Measurements from ENCODE around the gene MYBL2.
A peak's percentile ranks its signal among the peaks of the same experiment; 100 is the strongest.

Gene MYBL2

DNA sequence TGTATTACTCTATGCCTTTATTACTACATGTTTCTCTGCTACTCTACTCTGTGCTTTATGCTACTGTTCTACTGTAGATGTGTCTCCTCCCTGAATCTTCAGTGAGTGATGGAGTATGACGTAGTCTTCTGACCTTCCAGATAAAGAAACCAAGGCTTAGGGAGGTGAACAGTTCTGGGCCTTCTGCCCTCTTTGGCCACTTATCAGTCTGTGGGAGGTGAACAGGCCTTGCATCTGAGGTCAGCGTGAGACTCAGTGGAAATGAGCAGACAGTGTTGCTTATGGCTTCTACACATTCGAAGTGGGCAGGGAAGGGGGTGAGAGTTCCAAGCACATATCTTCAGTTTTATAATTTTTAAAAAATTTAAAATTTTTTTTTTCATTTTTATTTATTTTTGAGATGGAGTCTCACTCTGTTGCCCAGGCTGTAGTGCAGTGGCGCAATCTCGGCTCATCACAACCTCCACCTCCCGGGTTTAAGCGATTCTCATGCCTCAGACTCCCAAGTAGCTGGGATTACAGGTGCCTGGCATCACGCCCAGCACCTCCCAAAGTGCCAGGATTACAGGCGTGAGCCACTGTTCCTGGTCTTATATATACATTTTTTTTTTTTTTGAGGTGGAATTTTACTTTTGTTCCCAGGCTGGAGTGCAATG lies 24.2 kb downstream of the MYBL2 start:
- no peaks in the 10 kb centered on the region for H3K9me3 ChIP-seq (ENCODE audit: control insufficient read depth, low read length)
- no peaks in the 10 kb centered on the region for H3K27me3 ChIP-seq (ENCODE audit: control insufficient read depth, insufficient read depth, low read length)
- no peaks in the 10 kb centered on the region for H3K36me3 ChIP-seq (ENCODE audit: control insufficient read depth, insufficient read depth, low read length)
- TF ChIP-seq, protein P1, sequence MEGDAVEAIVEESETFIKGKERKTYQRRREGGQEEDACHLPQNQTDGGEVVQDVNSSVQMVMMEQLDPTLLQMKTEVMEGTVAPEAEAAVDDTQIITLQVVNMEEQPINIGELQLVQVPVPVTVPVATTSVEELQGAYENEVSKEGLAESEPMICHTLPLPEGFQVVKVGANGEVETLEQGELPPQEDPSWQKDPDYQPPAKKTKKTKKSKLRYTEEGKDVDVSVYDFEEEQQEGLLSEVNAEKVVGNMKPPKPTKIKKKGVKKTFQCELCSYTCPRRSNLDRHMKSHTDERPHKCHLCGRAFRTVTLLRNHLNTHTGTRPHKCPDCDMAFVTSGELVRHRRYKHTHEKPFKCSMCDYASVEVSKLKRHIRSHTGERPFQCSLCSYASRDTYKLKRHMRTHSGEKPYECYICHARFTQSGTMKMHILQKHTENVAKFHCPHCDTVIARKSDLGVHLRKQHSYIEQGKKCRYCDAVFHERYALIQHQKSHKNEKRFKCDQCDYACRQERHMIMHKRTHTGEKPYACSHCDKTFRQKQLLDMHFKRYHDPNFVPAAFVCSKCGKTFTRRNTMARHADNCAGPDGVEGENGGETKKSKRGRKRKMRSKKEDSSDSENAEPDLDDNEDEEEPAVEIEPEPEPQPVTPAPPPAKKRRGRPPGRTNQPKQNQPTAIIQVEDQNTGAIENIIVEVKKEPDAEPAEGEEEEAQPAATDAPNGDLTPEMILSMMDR (IDR thresholded peaks at IDR 0.05) = no peak
- no peak overlapping the region for H3K9ac ChIP-seq
- no peaks in the 10 kb centered on the region for H3K4me1 ChIP-seq
- no peaks in the 10 kb centered on the region for H3K79me2 ChIP-seq
- H2AFZ ChIP-seq = no peak overlapping the region
- no peak overlapping the region for H3K4me2 ChIP-seq (ENCODE audit: low read length)
- no peak overlapping the region for H3K27ac ChIP-seq
- H3K4me3 ChIP-seq (ENCODE audit: low read depth, low read length) = no peak overlapping the region

DNA sequence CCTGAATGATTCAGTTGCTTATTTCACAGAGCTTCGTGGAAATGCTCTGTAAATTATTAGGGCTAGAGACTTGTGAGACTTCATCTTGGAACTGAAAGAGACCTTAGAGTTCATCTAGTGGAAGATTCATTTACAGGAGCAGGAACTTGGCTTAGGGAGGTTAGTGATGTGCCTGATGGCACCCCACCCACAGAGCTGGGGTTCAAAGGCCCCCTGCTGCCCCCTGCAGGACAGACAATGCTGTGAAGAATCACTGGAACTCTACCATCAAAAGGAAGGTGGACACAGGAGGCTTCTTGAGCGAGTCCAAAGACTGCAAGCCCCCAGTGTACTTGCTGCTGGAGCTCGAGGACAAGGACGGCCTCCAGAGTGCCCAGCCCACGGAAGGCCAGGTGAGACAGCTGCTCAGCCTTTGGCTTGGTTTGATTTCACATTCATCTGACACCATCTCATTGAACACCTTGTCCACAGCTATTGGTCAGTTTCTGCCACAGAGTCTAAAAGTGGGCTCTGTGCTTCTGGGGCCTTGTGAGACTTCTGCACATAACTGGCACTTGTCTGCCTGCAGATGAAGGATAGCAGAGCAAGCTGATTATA lies 25.1 kb downstream of the MYBL2 start:
- no peaks in the 10 kb centered on the region for H3K79me2 ChIP-seq
- H3K4me2 ChIP-seq (ENCODE audit: low read length) = no peak overlapping the region
- H3K9me3 ChIP-seq (ENCODE audit: control insufficient read depth, low read length) = no peaks in the 10 kb centered on the region
- H3K27me3 ChIP-seq (ENCODE audit: control insufficient read depth, insufficient read depth, low read length) = no peaks in the 10 kb centered on the region
- TF ChIP-seq, protein P1 (IDR thresholded peaks at IDR 0.05) = peak; percentile 19
- no peak overlapping the region for H3K9ac ChIP-seq
- no peak overlapping the region for H3K27ac ChIP-seq
- H3K4me1 ChIP-seq = no peaks in the 10 kb centered on the region
- no peak overlapping the region for H2AFZ ChIP-seq
- H3K36me3 ChIP-seq (ENCODE audit: control insufficient read depth, insufficient read depth, low read length) = no peaks in the 10 kb centered on the region
- H3K4me3 ChIP-seq (ENCODE audit: low read depth, low read length) = no peak overlapping the region

DNA sequence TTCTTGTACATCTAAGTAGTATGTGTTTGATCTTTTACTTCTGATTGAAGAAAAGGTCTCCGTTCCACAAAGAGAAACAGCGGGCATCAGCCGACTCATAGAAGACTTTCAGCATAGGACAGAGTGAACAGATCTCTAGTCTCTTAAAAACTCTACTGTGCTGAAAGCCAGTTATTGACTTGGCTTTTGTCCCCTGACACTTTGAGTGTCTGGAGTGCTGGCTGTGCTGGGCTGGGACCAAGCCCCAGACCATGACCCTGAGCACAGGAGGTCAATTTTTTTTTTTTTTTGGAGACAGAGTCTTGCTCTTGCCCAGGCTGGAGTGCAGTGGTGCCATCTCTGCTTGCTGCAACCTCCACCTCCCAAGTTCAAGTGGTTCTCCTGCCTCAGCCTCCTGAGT lies 27.8 kb downstream of the MYBL2 start:
- Histone ChIP-seq H3K27me3 (ENCODE audit: control insufficient read depth, insufficient read depth, low read length) (no peaks in the 10 kb centered on the region), H3K4me2 (ENCODE audit: low read length) (no peak overlapping the region), H3K27ac (no peak overlapping the region), H2AFZ (no peak overlapping the region), H3K4me1 (no peaks in the 10 kb centered on the region), H3K9ac (no peak overlapping the region), H3K9me3 (ENCODE audit: control insufficient read depth, low read length) (no peaks in the 10 kb centered on the region), H3K4me3 (ENCODE audit: low read depth, low read length) (no peak overlapping the region), H3K79me2 (no peaks in the 10 kb centered on the region), H3K36me3 (ENCODE audit: control insufficient read depth, insufficient read depth, low read length) (no peaks in the 10 kb centered on the region)
- TF ChIP-seq, protein P1 (IDR thresholded peaks at IDR 0.05) = no peak

DNA sequence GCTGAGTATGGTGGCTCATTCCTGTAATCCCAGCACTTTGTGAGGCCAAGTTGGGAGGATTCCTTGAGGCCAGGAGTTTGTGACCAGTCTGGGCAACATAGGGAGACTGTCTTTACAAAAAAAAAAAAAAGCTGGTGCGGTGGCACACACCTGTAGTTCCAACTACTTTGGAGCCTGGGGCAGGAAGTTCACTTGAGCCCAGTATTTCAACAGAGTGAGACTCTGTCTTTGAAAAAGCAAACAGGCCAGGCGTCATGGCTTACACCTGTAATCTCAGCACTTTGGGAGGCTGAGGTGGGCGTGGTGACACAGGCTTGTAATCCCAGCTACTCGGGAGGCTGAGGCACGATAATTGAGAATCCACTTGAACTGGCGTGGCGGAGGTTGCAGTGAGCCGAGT lies 28.7 kb downstream of the MYBL2 start:
- H2AFZ ChIP-seq = no peak overlapping the region
- TF ChIP-seq, protein P1 (IDR thresholded peaks at IDR 0.05) = no peak
- no peak overlapping the region for H3K4me2 ChIP-seq (ENCODE audit: low read length)
- no peaks in the 10 kb centered on the region for H3K9me3 ChIP-seq (ENCODE audit: control insufficient read depth, low read length)
- H3K9ac ChIP-seq = no peak overlapping the region
- no peak overlapping the region for H3K4me3 ChIP-seq (ENCODE audit: low read depth, low read length)
- no peak overlapping the region for H3K27ac ChIP-seq
- no peaks in the 10 kb centered on the region for H3K36me3 ChIP-seq (ENCODE audit: control insufficient read depth, insufficient read depth, low read length)
- no peaks in the 10 kb centered on the region for H3K79me2 ChIP-seq
- H3K4me1 ChIP-seq = no peaks in the 10 kb centered on the region
- H3K27me3 ChIP-seq (ENCODE audit: control insufficient read depth, insufficient read depth, low read length) = no peaks in the 10 kb centered on the region

Measured in parathyroid adenoma (tissue), 2 donors.